ENCODE results near the gene LCN6.

DNA sequence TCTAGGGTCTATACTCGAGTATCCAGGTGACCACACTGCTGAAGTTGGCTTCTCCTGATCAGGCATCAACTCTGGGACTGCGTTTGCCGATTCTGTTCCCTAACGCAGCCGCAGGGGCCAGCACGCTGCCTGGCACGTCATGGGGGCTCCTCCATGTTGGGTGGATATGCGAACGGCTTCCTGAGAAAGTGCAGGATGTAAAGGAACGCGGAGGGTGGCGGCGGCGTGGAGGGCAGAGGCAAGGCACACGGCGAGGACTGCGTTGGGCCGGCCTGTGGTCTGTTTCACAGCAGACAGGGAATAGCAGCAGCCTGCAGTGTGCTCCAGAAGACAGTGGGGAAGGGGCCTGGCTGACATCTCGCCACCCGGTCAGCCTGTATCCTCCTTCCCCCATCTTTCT, 9.4 kb downstream of the LCN6 start:
- TF ChIP-seq, protein P1, sequence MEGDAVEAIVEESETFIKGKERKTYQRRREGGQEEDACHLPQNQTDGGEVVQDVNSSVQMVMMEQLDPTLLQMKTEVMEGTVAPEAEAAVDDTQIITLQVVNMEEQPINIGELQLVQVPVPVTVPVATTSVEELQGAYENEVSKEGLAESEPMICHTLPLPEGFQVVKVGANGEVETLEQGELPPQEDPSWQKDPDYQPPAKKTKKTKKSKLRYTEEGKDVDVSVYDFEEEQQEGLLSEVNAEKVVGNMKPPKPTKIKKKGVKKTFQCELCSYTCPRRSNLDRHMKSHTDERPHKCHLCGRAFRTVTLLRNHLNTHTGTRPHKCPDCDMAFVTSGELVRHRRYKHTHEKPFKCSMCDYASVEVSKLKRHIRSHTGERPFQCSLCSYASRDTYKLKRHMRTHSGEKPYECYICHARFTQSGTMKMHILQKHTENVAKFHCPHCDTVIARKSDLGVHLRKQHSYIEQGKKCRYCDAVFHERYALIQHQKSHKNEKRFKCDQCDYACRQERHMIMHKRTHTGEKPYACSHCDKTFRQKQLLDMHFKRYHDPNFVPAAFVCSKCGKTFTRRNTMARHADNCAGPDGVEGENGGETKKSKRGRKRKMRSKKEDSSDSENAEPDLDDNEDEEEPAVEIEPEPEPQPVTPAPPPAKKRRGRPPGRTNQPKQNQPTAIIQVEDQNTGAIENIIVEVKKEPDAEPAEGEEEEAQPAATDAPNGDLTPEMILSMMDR (IDR thresholded peaks at IDR 0.05 in 2 of 3, conservative IDR thresholded peaks at IDR 0.05 in 1 of 3; ENCODE audit: insufficient read depth in 2 of 3, low read depth in 1 of 3, low read length in 3 of 3): no peak
- TF ChIP-seq, protein P2, sequence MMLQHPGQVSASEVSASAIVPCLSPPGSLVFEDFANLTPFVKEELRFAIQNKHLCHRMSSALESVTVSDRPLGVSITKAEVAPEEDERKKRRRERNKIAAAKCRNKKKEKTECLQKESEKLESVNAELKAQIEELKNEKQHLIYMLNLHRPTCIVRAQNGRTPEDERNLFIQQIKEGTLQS (IDR thresholded peaks at IDR 0.05): no peak
- TF ChIP-seq, protein P2 (CRISPR knock-in tag; conservative IDR thresholded peaks at IDR 0.05): no peak
- TF ChIP-seq RBBP5 (IDR thresholded peaks at IDR 0.05; ENCODE audit: borderline replicate concordance, insufficient read depth, low read length, poor library complexity, severe bottlenecking): no peak

Data from K562 (cell line).